GM21717 (cell line): Measurements from ENCODE around the gene KLHL15.
A peak's percentile ranks its signal among the peaks of the same experiment; 100 is the strongest.
"Not testable (repeated sequence)": the region's sequence is repeated elsewhere in the genome, so short reads cannot be mapped to it uniquely, and the experiment has no call there.

Source experiments
- ATAC-seq: cut with Tn5 transposase; IDR thresholded peaks from one replicate; pipeline ENCODE4 v1.9.1; 2021; ENCODE audit warnings: mild to moderate bottlenecking, moderate library complexity; ENCODE audit not compliant: unreplicated experiment

The KLHL15 gene

DNA sequence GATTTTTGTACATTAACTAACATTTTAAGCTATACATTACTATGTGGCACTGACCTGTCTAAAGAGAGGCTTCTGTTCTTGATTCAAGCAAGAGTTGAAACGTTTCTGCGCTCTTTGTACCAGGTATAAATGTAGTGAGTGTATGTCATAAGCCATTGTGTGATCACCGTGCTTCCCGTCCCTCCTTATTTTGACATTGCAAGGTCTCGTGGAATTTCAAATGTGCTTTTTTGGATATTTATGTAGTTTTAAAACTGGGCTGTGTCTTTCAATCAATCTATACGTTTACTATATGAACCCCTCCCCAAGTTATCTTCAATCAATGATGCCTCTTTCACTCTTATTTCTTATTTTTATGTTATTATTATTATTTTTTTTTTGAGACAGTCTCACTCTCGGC, at the start of gene KLHL15:
Gene KLHL15, minus strand, starts transcription at position 101 of the 400 bp plus-strand sequence. CDS start 20,493 bp downstream, outside the sequence.
- ATAC-seq, result no peak

GRCh38 chrX:24069877-24070276, 42.9 kb upstream of the KLHL15 start:
- no peak for ATAC-seq

DNA sequence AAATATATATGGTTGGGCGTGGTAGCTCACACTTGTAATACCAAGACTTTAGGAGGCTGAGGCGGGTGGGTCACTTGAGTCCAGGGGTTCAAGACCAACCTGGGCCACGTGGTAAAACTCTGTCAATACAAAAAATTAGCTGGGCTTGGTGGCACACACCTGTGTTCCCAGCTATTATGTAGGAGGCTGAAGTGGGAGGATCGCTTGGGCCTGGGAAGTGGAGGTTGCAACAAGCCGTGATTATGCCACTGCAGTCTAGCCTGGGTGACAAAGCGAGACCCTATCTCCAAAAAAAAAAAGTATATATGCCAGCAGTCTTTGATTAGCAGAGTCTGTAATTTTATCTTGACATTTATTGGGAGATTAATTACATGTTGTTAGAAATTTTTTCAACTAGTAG, 36.5 kb upstream of the KLHL15 start:
- no peak for ATAC-seq

DNA sequence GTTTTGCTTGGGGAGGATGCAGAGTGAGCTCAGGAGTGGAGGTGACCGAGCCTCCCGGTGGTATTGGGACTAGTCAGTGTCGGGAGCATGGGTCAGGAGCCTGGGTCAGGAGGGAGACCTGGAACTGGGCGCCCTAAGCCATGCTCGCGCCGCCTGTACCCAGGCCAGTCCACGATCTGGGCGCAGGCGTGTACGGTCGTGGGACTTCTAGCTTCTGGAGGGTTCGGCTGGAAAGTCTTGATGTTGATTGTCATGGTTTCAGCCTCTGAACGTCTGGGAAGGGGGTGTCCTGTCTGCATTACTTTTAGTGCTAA, 28.0 kb upstream of the KLHL15 start:
- ATAC-seq, result peak; percentile 13

- peak; percentile 91 for ATAC-seq
Observed at GRCh38 chrX:24054182-24055042, 27.4 kb upstream of the KLHL15 start, which contains the start of gene EIF2S3. Gene EIF2S3 (plus strand): TSS chrX:24054956. CDS start chrX:24054969, 13 bp downstream.

DNA sequence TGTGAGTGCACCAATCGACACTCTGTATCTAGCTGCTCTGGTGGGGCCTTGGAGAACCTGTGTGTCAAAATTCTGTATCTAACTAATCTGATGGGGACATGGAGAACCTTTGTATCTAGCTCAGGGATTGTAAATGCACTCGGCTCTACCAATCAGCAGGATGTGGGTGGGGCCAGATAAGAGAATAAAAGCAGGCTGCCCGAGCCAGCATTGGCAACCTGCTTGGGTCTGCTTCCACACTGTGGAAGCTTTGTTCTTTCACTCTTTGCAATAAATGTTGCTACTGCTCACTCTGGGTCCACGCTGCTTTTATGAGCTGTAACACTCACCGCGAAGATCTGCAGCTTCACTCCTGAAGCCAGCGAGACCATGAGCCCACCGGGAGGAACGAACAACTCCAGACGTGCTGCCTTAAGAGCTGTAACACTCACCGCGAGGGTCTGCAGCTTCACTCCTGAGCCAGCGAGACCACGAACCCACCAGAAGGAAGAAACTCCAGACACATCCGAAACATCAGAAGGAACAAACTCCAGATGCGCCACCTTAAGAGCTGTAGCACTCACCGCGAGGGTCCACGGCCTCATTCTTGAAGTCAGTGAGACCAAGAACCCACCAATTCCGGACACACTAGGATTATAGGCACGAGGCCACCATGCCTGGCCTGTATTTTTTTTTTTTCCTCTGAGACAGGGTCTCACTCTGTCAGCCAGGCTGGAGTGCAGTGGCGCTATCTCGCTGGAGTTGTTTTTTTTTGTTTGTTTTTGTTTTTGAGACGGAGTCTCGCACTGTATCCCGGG, 23.7 kb upstream of the KLHL15 start:
- not testable (repeated sequence) for ATAC-seq

DNA sequence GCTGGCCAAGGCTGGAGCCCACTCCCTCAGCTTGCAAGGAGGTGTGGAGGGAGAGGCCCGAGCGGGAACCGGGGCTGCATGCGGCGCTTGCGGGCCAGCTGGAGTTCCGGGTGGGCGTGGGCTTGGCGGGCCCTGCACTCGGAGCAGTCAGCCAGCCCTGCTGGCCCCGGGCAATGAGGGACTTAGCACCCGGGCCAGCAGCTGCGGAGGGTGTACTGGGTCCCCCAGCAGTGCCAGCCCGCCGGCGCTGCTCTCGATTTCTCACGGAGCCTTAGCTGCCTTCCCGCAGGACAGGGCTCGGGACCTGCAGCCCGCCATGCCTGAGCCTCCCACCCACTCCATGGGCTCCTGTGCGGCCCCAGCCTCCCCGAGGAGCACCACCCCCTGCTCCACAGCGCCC, 22.7 kb upstream of the KLHL15 start:
- ATAC-seq, result not testable (repeated sequence)

GRCh38 chrX:24046060-24046459, 19.1 kb upstream of the KLHL15 start:
- ATAC-seq, result not testable (repeated sequence)

- no peak for ATAC-seq
Observed at GRCh38 chrX:24037729-24038128, 10.7 kb upstream of the KLHL15 start.

- ATAC-seq, result no peak
Observed at GRCh38 chrX:24034485-24034884, 7.5 kb upstream of the KLHL15 start.

- ATAC-seq, result no peak
Observed at GRCh38 chrX:24030597-24030996, 3.6 kb upstream of the KLHL15 start.

DNA sequence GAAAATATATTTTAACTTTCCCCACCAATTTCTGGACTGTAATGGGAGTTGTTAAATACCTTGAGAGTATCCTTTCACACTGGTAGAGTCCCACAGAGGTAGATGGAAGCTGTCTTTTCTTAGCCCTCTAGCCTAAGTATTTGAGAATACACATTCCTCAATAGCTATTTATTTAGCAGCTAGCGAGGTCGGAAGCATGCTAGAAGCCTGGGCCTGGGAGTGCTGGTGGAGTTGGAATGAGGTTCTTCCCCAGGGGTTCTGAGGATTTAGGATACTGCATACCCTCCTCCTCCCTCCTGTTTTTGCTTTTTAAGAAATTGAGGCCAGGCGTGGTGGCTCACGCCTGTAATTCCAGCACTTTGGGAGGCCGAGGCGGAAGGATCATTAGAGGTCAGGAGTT, 999 bp upstream of the KLHL15 start:
- no peak for ATAC-seq

GRCh38 chrX:24026432-24026831, 554 bp downstream of the KLHL15 start:
- no peak for ATAC-seq

GRCh38 chrX:24025741-24026403, 1.1 kb downstream of the KLHL15 start:
- ATAC-seq, result peak; percentile 25

- peak; percentile 73 for ATAC-seq
Observed at GRCh38 chrX:24024819-24025740, 1.9 kb downstream of the KLHL15 start.

DNA sequence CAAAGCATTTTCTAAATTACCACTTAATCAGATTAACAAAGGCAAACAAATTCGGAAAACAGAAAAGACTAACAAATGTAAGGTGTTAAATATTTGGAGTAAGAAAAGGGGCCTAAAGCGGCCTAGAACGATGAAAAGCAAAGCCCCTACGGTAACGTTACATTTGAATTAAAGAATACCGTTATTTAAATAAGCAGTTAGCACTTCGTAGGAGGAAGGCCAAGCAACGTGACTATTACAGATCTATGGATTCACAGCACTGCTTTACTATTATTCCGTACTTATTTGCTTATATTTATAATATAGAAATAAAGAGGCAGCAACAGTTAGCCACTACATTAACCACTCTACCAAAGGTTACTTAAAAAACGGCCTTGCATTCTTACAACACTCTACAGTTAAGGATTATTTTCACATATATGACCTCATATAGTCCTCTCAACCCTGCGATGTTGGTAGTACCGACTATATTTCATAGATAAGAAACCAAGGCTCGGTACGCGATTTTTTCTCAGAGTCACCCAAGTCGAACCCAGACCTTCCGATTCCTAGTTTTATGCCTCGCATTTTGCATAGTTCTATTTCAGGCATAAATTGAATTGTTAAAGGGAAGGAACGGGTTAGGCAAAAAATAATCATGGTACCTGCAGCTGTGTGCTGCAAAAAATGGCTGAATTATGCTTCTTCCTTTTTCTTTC, 2.9 kb downstream of the KLHL15 start:
- ATAC-seq, result no peak

GRCh38 chrX:24023544-24023943, 3.4 kb downstream of the KLHL15 start:
- ATAC-seq, result no peak

- no peak for ATAC-seq
Observed at GRCh38 chrX:24020306-24020876, 6.6 kb downstream of the KLHL15 start.

DNA sequence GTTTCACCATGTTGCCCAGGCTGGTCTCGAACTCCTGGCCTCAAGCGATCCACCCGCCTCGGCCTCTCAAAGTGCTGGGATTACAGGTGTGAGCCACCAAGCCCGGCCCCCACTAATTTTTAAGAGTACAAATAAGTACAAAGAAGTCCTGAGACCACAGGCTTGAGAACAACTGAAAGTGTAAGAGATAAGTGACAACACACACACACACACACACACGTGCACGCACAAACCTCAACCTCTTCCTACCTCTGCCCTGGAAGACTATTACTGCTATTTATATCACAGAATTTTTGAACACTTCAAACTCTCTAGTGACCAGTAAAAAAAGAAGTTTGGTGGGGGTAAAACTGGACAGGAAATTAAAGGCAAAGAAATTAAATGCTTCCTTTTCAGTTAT, 7.5 kb downstream of the KLHL15 start:
- no peak for ATAC-seq
